Activated T-cell treated with anti-CD3 and anti-CD28 coated beads, Interleukin-2, amount 50 U/mL, for 24 hours (primary cell): ENCODE data around the gene IGFN1.

ENCODE experiments used
- DNase-seq: peaks from one replicate; pipeline ENCODE4 v3.0.0-alpha.2; 2020
- H3K27ac Mint-ChIP-seq: 2 replicates; pipeline ENCODE4 v1.8.0; 2020; ENCODE audit warnings: mild to moderate bottlenecking, mixed read lengths
- H3K27me3 Mint-ChIP-seq: 2 replicates; pipeline ENCODE4 v1.8.0; 2020; ENCODE audit warnings: mixed read lengths
- H3K36me3 Mint-ChIP-seq: 2 replicates; pipeline ENCODE4 v1.8.0; 2020; ENCODE audit warnings: low read depth, mixed read lengths
- H3K4me1 Mint-ChIP-seq: 2 replicates; pipeline ENCODE4 v1.8.0; 2020; ENCODE audit warnings: low read depth, mixed read lengths
- H3K4me3 Mint-ChIP-seq: 2 replicates; pipeline ENCODE4 v1.8.0; 2020; ENCODE audit warnings: mild to moderate bottlenecking, moderate library complexity, mixed read lengths
- H3K9me3 Mint-ChIP-seq: 2 replicates; pipeline ENCODE4 v1.8.0; 2020; ENCODE audit warnings: mixed read lengths

Gene IGFN1

DNA sequence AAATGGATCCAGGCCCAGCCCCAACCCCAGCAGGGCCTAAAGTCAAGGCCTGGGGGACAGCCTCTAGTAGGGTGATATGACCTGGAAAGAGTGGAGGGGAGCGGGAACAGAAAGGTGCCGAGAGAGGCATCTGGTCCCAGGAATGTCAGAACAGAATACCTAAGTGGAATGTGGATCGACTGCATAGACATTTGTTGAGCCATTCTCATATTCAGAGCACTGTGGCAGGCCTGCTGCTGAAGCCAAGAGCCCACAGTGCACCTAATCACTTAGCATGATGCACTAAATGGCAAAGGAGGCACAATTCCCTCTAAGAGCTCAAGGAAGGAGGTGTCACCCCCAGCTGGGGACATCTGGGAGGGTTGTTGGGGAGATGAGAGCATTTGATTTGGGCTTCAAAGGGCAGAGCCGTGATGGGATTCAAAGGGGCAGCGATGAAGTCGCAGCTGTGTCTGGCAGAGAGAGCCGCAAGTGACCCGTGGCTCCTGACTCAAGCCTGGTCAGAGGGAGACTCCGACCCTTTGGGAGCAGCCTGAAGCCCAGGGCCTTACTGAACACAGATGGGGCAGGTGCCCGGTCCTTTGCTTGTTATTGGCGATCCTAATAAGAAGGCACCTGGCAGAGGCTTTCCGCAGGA, 84.1 kb downstream of the IGFN1 start:
- Mint-ChIP-seq H3K36me3 (no peaks in the 10 kb centered on the region), H3K27me3 (peaks cover 18% of the 10 kb centered on the region), H3K4me1 (no peaks in the 10 kb centered on the region), H3K9me3 (no peaks in the 10 kb centered on the region), H3K27ac (no peak overlapping the region), H3K4me3 (no peak overlapping the region)
- DNase-seq = no peak

DNA sequence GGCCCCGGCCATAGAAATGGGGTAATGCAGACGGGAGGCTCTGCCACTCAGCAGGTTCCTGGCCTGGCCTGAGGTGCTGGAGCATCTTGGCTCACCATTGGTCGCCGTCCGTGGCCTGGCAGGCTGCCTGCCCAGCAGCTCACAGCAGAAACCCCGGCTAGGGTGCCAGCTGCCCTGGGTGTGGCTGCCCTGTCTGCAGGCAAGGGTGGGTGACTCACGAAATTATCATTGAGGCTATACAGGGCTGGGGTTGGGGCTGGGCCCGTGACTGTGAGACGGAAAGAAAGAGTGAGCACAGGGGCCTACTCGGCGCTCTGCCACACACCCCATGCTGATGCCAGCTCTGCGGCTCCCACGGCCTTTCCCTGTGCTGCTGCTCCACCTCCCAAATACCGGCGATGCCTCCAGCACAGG, 84.6 kb downstream of the IGFN1 start:
- Mint-ChIP-seq H3K27ac (no peak overlapping the region), H3K4me3 (no peak overlapping the region), H3K36me3 (no peaks in the 10 kb centered on the region), H3K4me1 (no peaks in the 10 kb centered on the region), H3K27me3 (peaks cover 14% of the 10 kb centered on the region), H3K9me3 (no peaks in the 10 kb centered on the region)
- no peak for DNase-seq

DNA sequence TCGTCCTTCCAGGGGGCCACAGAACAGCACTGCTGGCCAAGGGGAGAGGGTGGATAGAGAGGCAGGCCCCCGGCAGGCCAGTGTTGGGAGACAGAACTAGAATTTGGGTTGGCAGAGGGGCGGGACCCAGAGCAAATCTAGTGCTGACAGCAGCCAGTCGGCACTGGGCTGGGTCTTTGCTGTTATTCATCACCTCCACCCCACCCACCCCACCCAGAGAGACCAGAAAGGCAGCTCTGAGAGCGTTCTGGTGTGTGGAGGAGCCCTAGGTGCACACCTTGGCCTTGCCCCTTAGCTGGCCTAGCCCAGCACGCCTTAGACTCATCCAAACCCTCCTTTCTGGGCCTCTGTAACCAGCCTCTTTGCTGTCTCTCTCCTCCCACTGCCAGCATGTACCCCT, 86.3 kb downstream of the IGFN1 start:
- Mint-ChIP-seq H3K27me3 (peaks cover 18% of the 10 kb centered on the region), H3K36me3 (no peaks in the 10 kb centered on the region), H3K27ac (no peak overlapping the region), H3K9me3 (no peaks in the 10 kb centered on the region), H3K4me3 (no peak overlapping the region), H3K4me1 (no peaks in the 10 kb centered on the region)
- DNase-seq = no peak

DNA sequence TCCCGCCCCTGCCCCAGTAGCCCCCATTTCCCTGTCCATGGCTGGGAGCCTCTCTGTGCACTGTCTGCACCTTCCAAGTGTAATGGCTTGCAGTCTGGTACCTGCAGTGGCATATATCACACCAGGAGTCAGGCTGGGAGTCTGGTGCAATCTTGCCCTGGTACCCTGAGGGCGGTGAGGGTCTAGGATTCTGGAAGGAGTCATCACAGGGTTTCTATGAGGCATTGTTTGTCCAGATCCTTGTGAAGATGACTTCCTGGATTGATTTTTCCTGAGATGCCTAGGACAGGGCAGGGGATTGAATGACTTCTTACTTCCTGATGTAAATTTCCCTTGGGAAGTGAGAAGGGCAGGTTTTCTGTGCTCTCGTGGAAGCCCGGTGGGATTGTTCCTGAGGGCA, 86.8 kb downstream of the IGFN1 start:
- no peaks in the 10 kb centered on the region for H3K4me1 Mint-ChIP-seq
- no peaks in the 10 kb centered on the region for H3K36me3 Mint-ChIP-seq
- no peaks in the 10 kb centered on the region for H3K9me3 Mint-ChIP-seq
- peaks cover 23% of the 10 kb centered on the region for H3K27me3 Mint-ChIP-seq
- DNase-seq = no peak
- no peak overlapping the region for H3K27ac Mint-ChIP-seq
- H3K4me3 Mint-ChIP-seq = no peak overlapping the region
